K562 (cell line): Measurements from ENCODE around the gene NUMB.

Source experiments
- CEBPB ChIP-seq: fragments of 450-650 bp; IDR thresholded peaks from 2 replicates; pipeline ENCODE4 v1.6.1; 2016; ENCODE audit warnings: missing genetic modification characterization, missing compliant biosample characterization
- CREB1 ChIP-seq, 2 experiments: sonication (generic) in 1 of 2; formaldehyde crosslinking in 1 of 2; IDR thresholded peaks; 2 replicates each; pipeline versions ENCODE4 v1.6.1 to v1.8.0; 2012 to 2022; ENCODE audit warnings: inconsistent platforms in 1 of 2, mild to moderate bottlenecking in 1 of 2, missing genetic modification reagents in 1 of 2, moderate library complexity in 1 of 2
- CTCF ChIP-seq, 3 experiments: IDR thresholded peaks in 2 of 3; conservative IDR thresholded peaks in 1 of 3; 2 replicates each; pipeline ENCODE4 v1.5.1; 2011 to 2012; ENCODE audit warnings: low read length in 3 of 3, mild to moderate bottlenecking in 3 of 3, control low read depth in 2 of 3, improper control_type of control experiment in 1 of 3, inconsistent platforms in 1 of 3, low read depth in 1 of 3, mixed read lengths in 1 of 3, moderate library complexity in 1 of 3; ENCODE audit not compliant: insufficient read depth in 2 of 3
- EP300 ChIP-seq: IDR thresholded peaks from 2 replicates; pipeline ENCODE4 v1.6.1; 2012; ENCODE audit warnings: low read length, improper control_type of control experiment
- PTTG1 ChIP-seq: fragments of 450-650 bp; IDR thresholded peaks from 2 replicates; pipeline ENCODE4 v1.6.1; 2016; ENCODE audit warnings: low read depth, mild to moderate bottlenecking, missing genetic modification characterization, missing compliant biosample characterization
- SMC3 ChIP-seq: conservative IDR thresholded peaks from 2 replicates; pipeline ENCODE4 v1.6.1; 2011; ENCODE audit warnings: low read depth, low read length, improper control_type of control experiment; ENCODE audit not compliant: insufficient read depth
- YY1 ChIP-seq, 3 experiments: IDR thresholded peaks; 2 replicates each; pipeline ENCODE4 v1.6.1; 2011; ENCODE audit warnings: low read length in 2 of 3, mild to moderate bottlenecking in 2 of 3, moderate library complexity in 2 of 3, borderline replicate concordance in 1 of 3, control low read depth in 1 of 3, low read depth in 1 of 3; ENCODE audit not compliant: insufficient read depth in 3 of 3, insufficient replicate concordance in 2 of 3, control insufficient read depth in 1 of 3, insufficient read length in 1 of 3; ENCODE audit errors: extremely low read depth in 1 of 3
- ZBTB8A ChIP-seq: fragments of 450-650 bp; IDR thresholded peaks from 2 replicates; pipeline ENCODE4 v1.6.1; 2018; ENCODE audit warnings: mild to moderate bottlenecking, moderate library complexity; ENCODE audit not compliant: partially characterized antibody
- TF ChIP-seq, protein P1 (sequence below): fragments of 250-450 bp; sonication (Bioruptor Pico); IDR thresholded peaks from 2 replicates; pipeline ENCODE4 v1.5.0; 2021; ENCODE audit warnings: mild to moderate bottlenecking, borderline replicate concordance
- TF ChIP-seq, protein P2 (sequence below): fragments of 450-650 bp; IDR thresholded peaks from 2 replicates; pipeline ENCODE4 v1.6.1; 2017; ENCODE audit warnings: antibody characterized with exemption, mild to moderate bottlenecking

- TF ChIP-seq CEBPB (tag) (no peak), PTTG1 (tag) (no peak), ZBTB8A (no peak), SMC3 (no peak), CTCF (IDR thresholded peaks at IDR 0.05 in 2 of 3, conservative IDR thresholded peaks at IDR 0.05 in 1 of 3; ENCODE audit: insufficient read depth in 2 of 3, low read depth in 1 of 3, low read length in 3 of 3) (no peak), CREB1 (IDR thresholded peaks at IDR 0.05) (no peak), CREB1 (CRISPR knock-in tag; IDR thresholded peaks at IDR 0.05) (no peak), EP300 (no peak), YY1 (IDR thresholded peaks at IDR 0.05; ENCODE audit: borderline replicate concordance in 1 of 3, control insufficient read depth in 1 of 3, extremely low read depth in 1 of 3, insufficient read depth in 3 of 3, insufficient read length in 1 of 3, insufficient replicate concordance in 2 of 3, low read depth in 1 of 3, low read length in 2 of 3) (no peak)
- TF ChIP-seq, protein P1, sequence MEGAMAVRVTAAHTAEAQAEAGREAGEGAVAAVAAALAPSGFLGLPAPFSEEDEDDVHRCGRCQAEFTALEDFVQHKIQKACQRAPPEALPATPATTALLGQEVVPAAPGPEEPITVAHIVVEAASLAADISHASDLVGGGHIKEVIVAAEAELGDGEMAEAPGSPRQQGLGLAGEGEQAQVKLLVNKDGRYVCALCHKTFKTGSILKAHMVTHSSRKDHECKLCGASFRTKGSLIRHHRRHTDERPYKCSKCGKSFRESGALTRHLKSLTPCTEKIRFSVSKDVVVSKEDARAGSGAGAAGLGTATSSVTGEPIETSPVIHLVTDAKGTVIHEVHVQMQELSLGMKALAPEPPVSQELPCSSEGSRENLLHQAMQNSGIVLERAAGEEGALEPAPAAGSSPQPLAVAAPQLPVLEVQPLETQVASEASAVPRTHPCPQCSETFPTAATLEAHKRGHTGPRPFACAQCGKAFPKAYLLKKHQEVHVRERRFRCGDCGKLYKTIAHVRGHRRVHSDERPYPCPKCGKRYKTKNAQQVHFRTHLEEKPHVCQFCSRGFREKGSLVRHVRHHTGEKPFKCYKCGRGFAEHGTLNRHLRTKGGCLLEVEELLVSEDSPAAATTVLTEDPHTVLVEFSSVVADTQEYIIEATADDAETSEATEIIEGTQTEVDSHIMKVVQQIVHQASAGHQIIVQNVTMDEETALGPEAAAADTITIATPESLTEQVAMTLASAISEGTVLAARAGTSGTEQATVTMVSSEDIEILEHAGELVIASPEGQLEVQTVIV = no peak
- TF ChIP-seq, protein P2, sequence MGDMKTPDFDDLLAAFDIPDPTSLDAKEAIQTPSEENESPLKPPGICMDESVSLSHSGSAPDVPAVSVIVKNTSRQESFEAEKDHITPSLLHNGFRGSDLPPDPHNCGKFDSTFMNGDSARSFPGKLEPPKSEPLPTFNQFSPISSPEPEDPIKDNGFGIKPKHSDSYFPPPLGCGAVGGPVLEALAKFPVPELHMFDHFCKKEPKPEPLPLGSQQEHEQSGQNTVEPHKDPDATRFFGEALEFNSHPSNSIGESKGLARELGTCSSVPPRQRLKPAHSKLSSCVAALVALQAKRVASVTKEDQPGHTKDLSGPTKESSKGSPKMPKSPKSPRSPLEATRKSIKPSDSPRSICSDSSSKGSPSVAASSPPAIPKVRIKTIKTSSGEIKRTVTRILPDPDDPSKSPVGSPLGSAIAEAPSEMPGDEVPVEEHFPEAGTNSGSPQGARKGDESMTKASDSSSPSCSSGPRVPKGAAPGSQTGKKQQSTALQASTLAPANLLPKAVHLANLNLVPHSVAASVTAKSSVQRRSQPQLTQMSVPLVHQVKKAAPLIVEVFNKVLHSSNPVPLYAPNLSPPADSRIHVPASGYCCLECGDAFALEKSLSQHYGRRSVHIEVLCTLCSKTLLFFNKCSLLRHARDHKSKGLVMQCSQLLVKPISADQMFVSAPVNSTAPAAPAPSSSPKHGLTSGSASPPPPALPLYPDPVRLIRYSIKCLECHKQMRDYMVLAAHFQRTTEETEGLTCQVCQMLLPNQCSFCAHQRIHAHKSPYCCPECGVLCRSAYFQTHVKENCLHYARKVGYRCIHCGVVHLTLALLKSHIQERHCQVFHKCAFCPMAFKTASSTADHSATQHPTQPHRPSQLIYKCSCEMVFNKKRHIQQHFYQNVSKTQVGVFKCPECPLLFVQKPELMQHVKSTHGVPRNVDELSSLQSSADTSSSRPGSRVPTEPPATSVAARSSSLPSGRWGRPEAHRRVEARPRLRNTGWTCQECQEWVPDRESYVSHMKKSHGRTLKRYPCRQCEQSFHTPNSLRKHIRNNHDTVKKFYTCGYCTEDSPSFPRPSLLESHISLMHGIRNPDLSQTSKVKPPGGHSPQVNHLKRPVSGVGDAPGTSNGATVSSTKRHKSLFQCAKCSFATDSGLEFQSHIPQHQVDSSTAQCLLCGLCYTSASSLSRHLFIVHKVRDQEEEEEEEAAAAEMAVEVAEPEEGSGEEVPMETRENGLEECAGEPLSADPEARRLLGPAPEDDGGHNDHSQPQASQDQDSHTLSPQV = no peak
Measured at GRCh38 chr14:73422515-73422914, 35.8 kb downstream of the NUMB start.
